Panc1 (cell line): ENCODE measurements around the gene KRT83. TPM values are rescaled to one million over a fixed set of nuclear protein-coding genes. Genes with fewer than 3 reads are reported as not detected.

Source experiments
- ATAC-seq: fragments of 200-7000 bp; cut with Tn5 transposase; 2 replicates; pipeline ENCODE4 v1.9.1; 2020; ENCODE audit warnings: mild to moderate bottlenecking, moderate library complexity
- BruUV-seq: library from RNA; stranded (reverse); fragments of 400-500 nt; replicated peaks from 2 replicates; lab custom pipeline; 2021; lab: Mats Ljungman, UMichigan
- CTCF ChIA-PET: fragments of 300-600 bp; sonication (Branson Sonifier 250); formaldehyde crosslinking; loops from one replicate; lab custom pipeline; 2022; ENCODE audit warnings: antibody characterized with exemption; lab: Charles Lee
- POLR2A ChIA-PET: fragments of 300-600 bp; sonication (Branson Sonifier 250); formaldehyde crosslinking; loops from one replicate; lab custom pipeline; 2022; ENCODE audit warnings: antibody characterized with exemption; lab: Charles Lee
- DNase-seq: peaks from one replicate; pipeline ENCODE4 v3.0.0-alpha.2; 2010; ENCODE audit warnings: low read depth, low spot score
- H3K27ac ChIP-seq: 2 replicates; pipeline ENCODE4 v1.5.1; 2011; ENCODE audit warnings: mild to moderate bottlenecking, low read length, inconsistent platforms
- H3K27me3 ChIP-seq: fragments of 200-500 bp; sonication (Bioruptor generic); 2 replicates; pipeline ENCODE4 v1.6.0; 2014; ENCODE audit warnings: low read length, inconsistent platforms; ENCODE audit not compliant: control insufficient read depth, insufficient read depth
- H3K36me3 ChIP-seq: fragments of 200-500 bp; sonication (Bioruptor generic); 2 replicates; pipeline ENCODE4 v1.5.1; 2014; ENCODE audit warnings: inconsistent platforms, mild to moderate bottlenecking, low read length, moderate library complexity; ENCODE audit not compliant: control insufficient read depth, insufficient read depth
- H3K4me1 ChIP-seq: 2 replicates; pipeline ENCODE4 v1.5.1; 2011; ENCODE audit warnings: inconsistent platforms, mild to moderate bottlenecking, low read length, moderate library complexity; ENCODE audit not compliant: control insufficient read depth, insufficient read depth
- H3K4me3 ChIP-seq, 2 experiments: 2 replicates each; pipeline ENCODE4 v1.5.1; 2011 to 2012; ENCODE audit warnings: low read depth in 2 of 2, low read length in 2 of 2, mild to moderate bottlenecking in 2 of 2, inconsistent platforms in 1 of 2, moderate library complexity in 1 of 2
- H3K9me3 ChIP-seq: fragments of 200-500 bp; sonication (Bioruptor generic); 2 replicates; pipeline ENCODE4 v1.5.1; 2014; ENCODE audit warnings: low read depth, mild to moderate bottlenecking, inconsistent platforms, low read length, moderate library complexity; ENCODE audit not compliant: control insufficient read depth, insufficient read depth
- CTCF ChIP-seq: fragments of 450-650 bp; IDR thresholded peaks from 2 replicates; pipeline ENCODE4 v1.5.1; 2017; ENCODE audit warnings: mild to moderate bottlenecking
- POLR2AphosphoS5 ChIP-seq: IDR thresholded peaks from 2 replicates; pipeline ENCODE4 v1.6.1; 2012; ENCODE audit warnings: mild to moderate bottlenecking, low read depth, low read length, moderate library complexity
- REST ChIP-seq, 2 experiments: IDR thresholded peaks; 2 replicates each; pipeline ENCODE4 v1.6.1; 2011 to 2012; ENCODE audit warnings: low read depth in 2 of 2, control low read depth in 1 of 2, low read length in 1 of 2, mild to moderate bottlenecking in 1 of 2, moderate library complexity in 1 of 2; ENCODE audit not compliant: insufficient read depth in 1 of 2
- SIN3A ChIP-seq: IDR thresholded peaks from 2 replicates; pipeline ENCODE4 v1.6.1; 2012; ENCODE audit warnings: low read depth, mild to moderate bottlenecking, low read length, moderate library complexity, borderline replicate concordance; ENCODE audit not compliant: insufficient read depth
- TCF7L2 ChIP-seq: IDR thresholded peaks from 2 replicates; pipeline ENCODE4 v1.6.1; 2011; ENCODE audit warnings: mild to moderate bottlenecking, low read depth, low read length, inconsistent platforms
- in situ Hi-C: cut with HindIII; loops from 2 replicates; pipeline ENCODE4 v1.10.0; 2016; ENCODE audit warnings: low sequenced_read_pairs, low pct_unique_long_range_greater_than_20kb
- intact Hi-C: fragments of 100-400 bp; cut with micrococcal nuclease; formaldehyde crosslinking; loops from one replicate; pipeline ENCODE4 v1.10.0; 2022; ENCODE audit not compliant: unreplicated experiment
- total RNA-seq: library from RNA; stranded (reverse); gene quantifications from one replicate; pipeline ENCODE4 v1.2.1, GENCODE V29; 2021; ENCODE audit not compliant: unreplicated experiment

The KRT83 gene
- total RNA-seq, 1 experiment from 2014 or later = 0.28 TPM

GRCh38 chr12:52343550-52343949, 22.4 kb upstream of the KRT83 start:
- ChIA-PET POLR2A (no interaction called here), CTCF (interaction anchor here (0.6 kb wide), 1 partner anchor 130 kb away, joined by 3 read pairs; no protein-coding TSS in a partner anchor)
- in situ Hi-C loops (no loop called here), intact Hi-C loops (no loop called here)
- H3K9me3 ChIP-seq = peaks cover 3% of the 10 kb centered on the region; the same call in 1 of the 2 replicates
- no TSS peak for BruUV-seq
- H3K27me3 ChIP-seq = no peaks in the 10 kb centered on the region
- H3K4me1 ChIP-seq = peaks cover 8% of the 10 kb centered on the region
- DNase-seq = no peak
- no peak for ATAC-seq
- no peak for TF ChIP-seq SIN3A
- TF ChIP-seq TCF7L2 = no peak
- no peak overlapping the region for H3K27ac ChIP-seq
- no peaks in the 10 kb centered on the region for H3K36me3 ChIP-seq
- no peak overlapping the region for H3K4me3 ChIP-seq

GRCh38 chr12:52342781-52343490, 21.7 kb upstream of the KRT83 start:
- H3K36me3 ChIP-seq = no peaks in the 10 kb centered on the region
- in situ Hi-C loops (no loop called here), intact Hi-C loops (no loop called here)
- TF ChIP-seq POLR2AphosphoS5 (no peak), TCF7L2 (no peak), REST (IDR thresholded peaks at IDR 0.05; ENCODE audit: insufficient read depth in 1 of 2, low read depth in 2 of 2, low read length in 1 of 2) (no peak), CTCF (no peak), SIN3A (no peak)
- peaks cover 8% of the 10 kb centered on the region for H3K4me1 ChIP-seq
- no peaks in the 10 kb centered on the region for H3K27me3 ChIP-seq
- no peak overlapping the region for H3K4me3 ChIP-seq
- BruUV-seq = no TSS peak
- H3K9me3 ChIP-seq = peaks cover 3% of the 10 kb centered on the region; the same call in 1 of the 2 replicates
- DNase-seq (no peak), ATAC-seq (no peak)
- ChIA-PET CTCF (interaction anchor here (0.7 kb wide), 1 partner anchor 10 kb away, joined by 3 read pairs; no protein-coding TSS in a partner anchor), POLR2A (no interaction called here)
- H3K27ac ChIP-seq = no peak overlapping the region
